Measurements from ENCODE around the gene EDEM2. TPM values are rescaled to one million over a fixed set of nuclear protein-coding genes. Genes with fewer than 3 reads are reported as not detected.
A peak's percentile ranks its signal among the peaks of the same experiment; 100 is the strongest.

The EDEM2 gene
- total RNA-seq, 4 donors from 2014 or later: 23.0 to 55.9 (median 30.4) TPM

- H3K27ac ChIP-seq: no peak overlapping the region
- H3K4me3 ChIP-seq: no peak overlapping the region
- no peaks in the 10 kb centered on the region for H3K4me1 ChIP-seq
- in situ Hi-C loops (cut with MboI; ENCODE audit: low pct_ligation_motif_present in 1 of 4, low pct_unique_long_range_greater_than_20kb in 1 of 4, low sequenced_read_pairs in 3 of 4): no loop called here
- 89 to 100% methylated on average over 1 of the region's 1 CpG for WGBS, 2 donors (ENCODE audit: low coverage in 1 of 2)
- TF ChIP-seq EP300 (IDR thresholded peaks at IDR 0.05; ENCODE audit: low read depth) (no peak), POLR2AphosphoS5 (IDR thresholded peaks at IDR 0.05) (no peak)
- no peaks in the 10 kb centered on the region for H3K27me3 ChIP-seq
- intact Hi-C loops (cut with DNase I; ENCODE audit: low total_unique reads): no loop called here
- H3K9me3 ChIP-seq: no peaks in the 10 kb centered on the region
- DNase-seq: no peak
- H3K36me3 ChIP-seq: no peaks in the 10 kb centered on the region
These were observed 40.2 kb downstream of the EDEM2 start for GRCh38 chr20:35106827-35107380.

- H3K4me3 ChIP-seq: no peak overlapping the region
- H3K36me3 ChIP-seq: no peaks in the 10 kb centered on the region
- H3K27me3 ChIP-seq: no peaks in the 10 kb centered on the region
- in situ Hi-C loops (cut with MboI; ENCODE audit: low pct_ligation_motif_present in 1 of 4, low pct_unique_long_range_greater_than_20kb in 1 of 4, low sequenced_read_pairs in 3 of 4) (no loop called here), intact Hi-C loops (cut with DNase I; ENCODE audit: low total_unique reads) (no loop called here)
- H3K27ac ChIP-seq: no peak overlapping the region
- DNase-seq: no peak
- H3K4me1 ChIP-seq: no peaks in the 10 kb centered on the region
- H3K9me3 ChIP-seq: no peaks in the 10 kb centered on the region
- WGBS, 2 donors (ENCODE audit: low coverage in 1 of 2): 56 to 60% methylated on average over 3 of the region's 3 CpGs
- TF ChIP-seq POLR2AphosphoS5 (IDR thresholded peaks at IDR 0.05) (no peak), EP300 (IDR thresholded peaks at IDR 0.05; ENCODE audit: low read depth) (no peak), POLR2A (IDR thresholded peaks at IDR 0.05) (no peak)
- TF ChIP-seq, protein P1, sequence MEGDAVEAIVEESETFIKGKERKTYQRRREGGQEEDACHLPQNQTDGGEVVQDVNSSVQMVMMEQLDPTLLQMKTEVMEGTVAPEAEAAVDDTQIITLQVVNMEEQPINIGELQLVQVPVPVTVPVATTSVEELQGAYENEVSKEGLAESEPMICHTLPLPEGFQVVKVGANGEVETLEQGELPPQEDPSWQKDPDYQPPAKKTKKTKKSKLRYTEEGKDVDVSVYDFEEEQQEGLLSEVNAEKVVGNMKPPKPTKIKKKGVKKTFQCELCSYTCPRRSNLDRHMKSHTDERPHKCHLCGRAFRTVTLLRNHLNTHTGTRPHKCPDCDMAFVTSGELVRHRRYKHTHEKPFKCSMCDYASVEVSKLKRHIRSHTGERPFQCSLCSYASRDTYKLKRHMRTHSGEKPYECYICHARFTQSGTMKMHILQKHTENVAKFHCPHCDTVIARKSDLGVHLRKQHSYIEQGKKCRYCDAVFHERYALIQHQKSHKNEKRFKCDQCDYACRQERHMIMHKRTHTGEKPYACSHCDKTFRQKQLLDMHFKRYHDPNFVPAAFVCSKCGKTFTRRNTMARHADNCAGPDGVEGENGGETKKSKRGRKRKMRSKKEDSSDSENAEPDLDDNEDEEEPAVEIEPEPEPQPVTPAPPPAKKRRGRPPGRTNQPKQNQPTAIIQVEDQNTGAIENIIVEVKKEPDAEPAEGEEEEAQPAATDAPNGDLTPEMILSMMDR (IDR thresholded peaks at IDR 0.05): no peak
These were observed 42.3 kb downstream of the EDEM2 start for GRCh38 chr20:35104685-35105295.

- Histone ChIP-seq H3K9me3 (no peaks in the 10 kb centered on the region), H3K27ac (no peak overlapping the region), H3K4me1 (peaks cover 0 to 1% (median 0%) of the 10 kb centered on the region in 4 donors), H3K36me3 (no peaks in the 10 kb centered on the region), H3K27me3 (no peaks in the 10 kb centered on the region), H3K4me3 (no peak overlapping the region)
- in situ Hi-C loops (cut with MboI; ENCODE audit: low pct_ligation_motif_present in 1 of 4, low pct_unique_long_range_greater_than_20kb in 1 of 4, low sequenced_read_pairs in 3 of 4): no loop called here
- WGBS, 2 donors (ENCODE audit: low coverage in 1 of 2): 88 to 93% methylated on average over 8 of the region's 8 CpGs
- intact Hi-C loops (cut with DNase I; ENCODE audit: low total_unique reads): no loop called here
- TF ChIP-seq EP300 (IDR thresholded peaks at IDR 0.05; ENCODE audit: low read depth) (no peak), POLR2A (IDR thresholded peaks at IDR 0.05) (no peak), POLR2AphosphoS5 (IDR thresholded peaks at IDR 0.05) (no peak)
- TF ChIP-seq, protein P1 (IDR thresholded peaks at IDR 0.05): no peak
- no peak for DNase-seq
These were observed 45.5 kb downstream of the EDEM2 start for GRCh38 chr20:35101620-35102019.

DNA sequence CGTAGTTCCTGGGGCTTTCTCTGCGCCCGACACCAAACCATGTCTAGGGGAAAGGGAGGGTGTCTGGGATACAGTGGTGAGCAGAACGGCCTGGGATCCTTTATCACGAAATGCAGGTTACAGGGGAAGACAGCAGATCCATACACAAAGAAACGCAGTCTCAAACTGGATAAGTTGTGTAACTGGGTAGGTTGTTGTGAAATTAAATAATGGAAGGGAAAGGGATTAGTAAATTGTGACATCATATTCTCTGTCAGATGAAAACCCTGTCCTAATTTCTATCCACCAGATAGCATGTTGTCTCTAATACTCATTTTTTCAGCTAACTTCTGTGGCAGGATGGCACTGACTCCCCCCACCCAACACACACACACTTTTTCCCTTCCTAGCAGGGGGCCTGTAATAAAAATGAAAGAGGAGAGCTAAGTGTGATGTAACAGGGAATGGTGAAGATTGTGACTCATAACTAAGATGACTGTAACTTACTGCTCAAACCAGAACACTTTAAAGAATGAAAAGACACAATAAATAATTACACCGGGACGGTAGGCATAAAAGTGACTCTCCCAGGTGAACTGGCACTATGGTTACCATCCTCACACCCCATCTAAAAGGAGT is 53.8 kb downstream of the EDEM2 start:
- intact Hi-C loops (cut with DNase I; ENCODE audit: low total_unique reads) (no loop called here), in situ Hi-C loops (cut with MboI; ENCODE audit: low pct_ligation_motif_present in 1 of 4, low pct_unique_long_range_greater_than_20kb in 1 of 4, low sequenced_read_pairs in 3 of 4) (loop anchor here in 3 of 4 donors (10.0 to 25.0 kb wide), 3 partner anchors 121 to 256 kb away; partner anchors contain the start of genes GGT7 (in 2 of the 3) and NCOA6 (in 1 of the 3))
- no peaks in the 10 kb centered on the region for H3K27me3 ChIP-seq
- peaks cover 14 to 39% (median 25%) of the 10 kb centered on the region in 4 donors for H3K4me1 ChIP-seq
- no peaks in the 10 kb centered on the region for H3K9me3 ChIP-seq
- DNase-seq: no peak
- peak overlapping the region; percentile 93 to 95 (median 93) for H3K27ac ChIP-seq
- no peaks in the 10 kb centered on the region for H3K36me3 ChIP-seq
- 78 to 83% methylated on average over 3 to 8 of the region's 8 CpGs for WGBS, 2 donors (ENCODE audit: low coverage in 1 of 2)
- TF ChIP-seq POLR2AphosphoS5 (IDR thresholded peaks at IDR 0.05) (no peak), POLR2A (IDR thresholded peaks at IDR 0.05) (no peak), EP300 (IDR thresholded peaks at IDR 0.05; ENCODE audit: low read depth) (no peak)
- TF ChIP-seq, protein P1 (IDR thresholded peaks at IDR 0.05): no peak
- peak overlapping the region in 2 of 4 donors; percentile 81 for H3K4me3 ChIP-seq
